Upper lobe of right lung (tissue), 1 donor: Measurements from ENCODE around the gene FAM20B. TPM values are rescaled to one million over a fixed set of nuclear protein-coding genes. Genes with fewer than 3 reads are reported as not detected.

ENCODE experiments used
- ATAC-seq: fragments of 200-7000 bp; cut with Tn5 transposase; one replicate; pipeline ENCODE4 v1.9.1; 2020; ENCODE audit warnings: mild to moderate bottlenecking, moderate library complexity
- DNase-seq: peaks from one replicate; pipeline ENCODE4 v3.0.0-alpha.2; 2020
- H3K27ac ChIP-seq: fragments of 200-600 bp; one replicate; pipeline ENCODE4 v1.8.0; 2022
- H3K27me3 ChIP-seq: fragments of 200-600 bp; one replicate; pipeline ENCODE4 v1.8.0; 2022; ENCODE audit warnings: mild to moderate bottlenecking
- H3K36me3 ChIP-seq: fragments of 200-600 bp; one replicate; pipeline ENCODE4 v1.8.0; 2022
- H3K4me1 ChIP-seq: fragments of 200-600 bp; one replicate; pipeline ENCODE4 v1.8.0; 2022
- H3K4me3 ChIP-seq: fragments of 200-600 bp; one replicate; pipeline ENCODE4 v1.8.0; 2022; ENCODE audit warnings: mild to moderate bottlenecking
- H3K9me3 ChIP-seq: fragments of 200-600 bp; one replicate; pipeline ENCODE4 v1.8.0; 2022
- CTCF ChIP-seq: fragments of 200-600 bp; IDR thresholded peaks from one replicate; pipeline ENCODE4 v1.8.0; 2022; ENCODE audit warnings: antibody characterized with exemption
- intact Hi-C: fragments of 100-400 bp; cut with DNase I; formaldehyde crosslinking; loops from one replicate; pipeline ENCODE4 v1.11.0; 2022
- total RNA-seq: library from RNA; stranded (reverse); fragmentation: NEBNext Ultra II Directional; extraction: Animal tissue kit (Norgen Biotek cat#: 25700); gene quantifications from one replicate; pipeline ENCODE4 v1.2.1, GENCODE V29; 2021
- donor health status: DM: no; HTN: yes; CAD: no; lungs with severe emphysema.

FAM20B gene
- total RNA-seq, 1 donor from 2014 or later = 44.0 TPM

GRCh38 chr1:179087665-179088064 is 62.0 kb downstream of the FAM20B start:
- H3K36me3 ChIP-seq = peaks cover 38% of the 10 kb centered on the region
- no peak overlapping the region for H3K27ac ChIP-seq
- ATAC-seq (no peak), DNase-seq (no peak)
- H3K4me3 ChIP-seq = no peak overlapping the region
- intact Hi-C loops = no loop called here
- H3K4me1 ChIP-seq = peaks cover 24% of the 10 kb centered on the region
- H3K27me3 ChIP-seq = no peaks in the 10 kb centered on the region
- TF ChIP-seq CTCF = no peak
- H3K9me3 ChIP-seq = no peaks in the 10 kb centered on the region

GRCh38 chr1:179089827-179090482 is 64.3 kb downstream of the FAM20B start:
- H3K27me3 ChIP-seq = no peaks in the 10 kb centered on the region
- H3K9me3 ChIP-seq = no peaks in the 10 kb centered on the region
- no peak overlapping the region for H3K4me3 ChIP-seq
- no peak for DNase-seq
- intact Hi-C loops = no loop called here
- TF ChIP-seq CTCF = no peak
- H3K27ac ChIP-seq = no peak overlapping the region
- peaks cover 17% of the 10 kb centered on the region for H3K4me1 ChIP-seq
- H3K36me3 ChIP-seq = peaks cover 58% of the 10 kb centered on the region
- no peak for ATAC-seq

- intact Hi-C loops = no loop called here
- Histone ChIP-seq H3K4me3 (no peak overlapping the region), H3K27me3 (no peaks in the 10 kb centered on the region), H3K9me3 (no peaks in the 10 kb centered on the region), H3K27ac (no peak overlapping the region), H3K4me1 (peaks cover 19% of the 10 kb centered on the region), H3K36me3 (peaks cover 58% of the 10 kb centered on the region)
- TF ChIP-seq CTCF = no peak
- DNase-seq (no peak), ATAC-seq (no peak)
These were observed 64.8 kb downstream of the FAM20B start for GRCh38 chr1:179090522-179090921.

- TF ChIP-seq CTCF = no peak
- intact Hi-C loops = no loop called here
- H3K36me3 ChIP-seq = peaks cover 58% of the 10 kb centered on the region
- no peak for ATAC-seq
- H3K27me3 ChIP-seq = no peaks in the 10 kb centered on the region
- no peak for DNase-seq
- no peak overlapping the region for H3K27ac ChIP-seq
- peaks cover 19% of the 10 kb centered on the region for H3K4me1 ChIP-seq
- no peak overlapping the region for H3K4me3 ChIP-seq
- H3K9me3 ChIP-seq = no peaks in the 10 kb centered on the region
These were observed 65.2 kb downstream of the FAM20B start for GRCh38 chr1:179090923-179091322.

- peak overlapping the region; percentile 24 for H3K27ac ChIP-seq
- ATAC-seq = peak; percentile 78
- H3K27me3 ChIP-seq = no peaks in the 10 kb centered on the region
- no peak for TF ChIP-seq CTCF
- H3K4me3 ChIP-seq = no peak overlapping the region
- DNase-seq = peak; percentile 80
- no peaks in the 10 kb centered on the region for H3K9me3 ChIP-seq
- peaks cover 19% of the 10 kb centered on the region for H3K4me1 ChIP-seq
- intact Hi-C loops = no loop called here
- peaks cover 64% of the 10 kb centered on the region for H3K36me3 ChIP-seq
These were observed 66.0 kb downstream of the FAM20B start for GRCh38 chr1:179091691-179092165.
